NK-92 (cell line): ENCODE measurements around the gene KLHL21.
"Not testable (repeated sequence)": the region's sequence is repeated elsewhere in the genome, so short reads cannot be mapped to it uniquely, and the experiment has no call there.

Source experiments
- DNase-seq: peaks from one replicate; lab custom pipeline; 2025; ENCODE audit not compliant: unreplicated experiment; lab: John Stamatoyannopoulos, UW

KLHL21 gene

DNA sequence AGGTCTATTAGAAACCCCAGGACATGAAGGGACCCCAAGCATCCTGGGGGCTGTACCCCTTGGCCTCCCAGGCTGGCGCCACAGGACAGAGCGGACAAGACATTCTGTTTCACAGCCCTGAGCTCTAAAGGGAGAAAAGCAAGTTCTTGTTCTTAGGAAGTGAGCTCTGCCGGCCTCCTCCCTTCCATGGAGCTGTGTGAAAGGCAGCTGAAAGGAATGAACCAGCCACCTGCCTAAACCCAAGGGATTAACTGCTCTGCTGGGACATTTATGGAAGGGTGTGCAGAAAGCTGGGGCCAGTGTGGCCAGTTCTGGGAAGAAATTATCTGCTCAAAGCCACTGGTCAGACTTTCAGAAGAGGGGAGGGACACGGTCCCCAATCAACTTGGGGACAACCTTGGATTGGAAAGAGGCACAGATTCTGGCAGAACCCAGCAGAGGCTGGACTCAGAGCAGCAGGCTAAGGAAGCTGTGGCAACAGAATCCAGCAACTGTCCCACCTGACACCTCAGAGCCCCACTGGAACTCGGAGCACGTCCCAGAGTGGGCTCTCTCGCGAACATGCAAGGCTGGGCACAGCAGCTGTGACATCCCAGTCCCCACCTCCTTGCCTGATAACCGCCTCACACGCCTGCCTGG is 2.1 kb downstream of the KLHL21 start:
- no peak for DNase-seq

GRCh38 chr1:6599991-6600390 is 2.7 kb downstream of the KLHL21 start:
- not testable (repeated sequence) for DNase-seq

GRCh38 chr1:6599141-6599975 is 3.3 kb downstream of the KLHL21 start:
- DNase-seq, result no peak

GRCh38 chr1:6597777-6598131 is 4.9 kb downstream of the KLHL21 start:
- no peak for DNase-seq

GRCh38 chr1:6596886-6597776 is 5.5 kb downstream of the KLHL21 start:
- DNase-seq, result no peak

- no peak for DNase-seq
Observed at GRCh38 chr1:6596351-6596750, 6.3 kb downstream of the KLHL21 start.

DNA sequence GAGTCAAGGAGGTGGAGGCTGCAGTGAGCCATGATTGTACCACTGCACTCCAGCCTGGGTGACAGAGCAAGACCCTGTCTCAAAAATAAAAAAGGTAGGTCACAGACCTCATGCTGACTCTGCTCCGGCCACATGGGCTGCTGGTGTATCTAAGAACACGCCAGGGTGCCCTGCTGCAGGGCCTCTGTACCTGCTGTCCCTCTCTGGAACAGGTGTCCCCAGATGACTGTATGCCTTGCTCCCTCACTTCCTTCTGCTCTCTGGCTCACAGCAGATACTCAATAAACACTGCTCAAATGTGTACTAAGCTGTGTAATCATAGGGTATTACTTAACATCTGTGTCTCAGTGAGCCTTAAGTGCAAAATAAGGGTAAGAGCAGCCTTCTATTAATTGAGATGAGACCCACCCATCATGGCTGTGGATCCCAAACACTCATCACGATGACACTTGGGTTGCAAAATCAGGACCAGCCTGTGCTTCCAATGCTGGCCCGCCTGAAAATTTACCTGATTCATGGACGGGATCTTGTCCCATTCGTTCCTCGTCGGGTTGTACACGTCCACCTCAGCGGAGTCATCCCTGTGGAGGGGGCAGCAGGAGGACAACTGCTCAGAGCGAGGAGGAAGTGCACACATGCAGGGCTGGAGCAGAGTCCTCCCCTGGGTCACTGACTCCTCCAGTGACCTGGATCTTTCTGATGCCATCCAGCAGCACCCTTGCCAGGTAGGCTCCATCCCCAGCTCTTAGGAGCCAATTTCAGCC is 7.5 kb downstream of the KLHL21 start:
- no peak for DNase-seq

DNA sequence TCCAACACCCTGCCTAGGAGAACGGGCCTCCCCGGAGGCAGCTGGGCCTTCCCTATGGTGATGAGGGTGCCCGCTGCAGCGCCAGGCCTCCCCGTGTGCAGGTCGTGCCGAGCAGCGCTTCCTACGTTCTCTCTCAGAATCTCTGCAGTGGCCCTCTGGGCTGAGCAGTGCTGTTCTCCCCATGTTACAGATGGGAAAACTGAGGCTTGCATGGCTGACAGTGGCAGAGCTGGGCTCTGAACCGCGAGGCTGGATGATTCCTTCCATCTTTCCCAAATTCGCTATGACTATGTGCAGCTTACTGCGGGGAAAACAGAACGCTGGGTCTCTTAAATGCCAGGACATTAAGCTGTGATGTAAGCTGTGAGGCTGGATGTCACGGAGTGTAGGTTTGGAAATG is 8.9 kb downstream of the KLHL21 start:
- no peak for DNase-seq

DNA sequence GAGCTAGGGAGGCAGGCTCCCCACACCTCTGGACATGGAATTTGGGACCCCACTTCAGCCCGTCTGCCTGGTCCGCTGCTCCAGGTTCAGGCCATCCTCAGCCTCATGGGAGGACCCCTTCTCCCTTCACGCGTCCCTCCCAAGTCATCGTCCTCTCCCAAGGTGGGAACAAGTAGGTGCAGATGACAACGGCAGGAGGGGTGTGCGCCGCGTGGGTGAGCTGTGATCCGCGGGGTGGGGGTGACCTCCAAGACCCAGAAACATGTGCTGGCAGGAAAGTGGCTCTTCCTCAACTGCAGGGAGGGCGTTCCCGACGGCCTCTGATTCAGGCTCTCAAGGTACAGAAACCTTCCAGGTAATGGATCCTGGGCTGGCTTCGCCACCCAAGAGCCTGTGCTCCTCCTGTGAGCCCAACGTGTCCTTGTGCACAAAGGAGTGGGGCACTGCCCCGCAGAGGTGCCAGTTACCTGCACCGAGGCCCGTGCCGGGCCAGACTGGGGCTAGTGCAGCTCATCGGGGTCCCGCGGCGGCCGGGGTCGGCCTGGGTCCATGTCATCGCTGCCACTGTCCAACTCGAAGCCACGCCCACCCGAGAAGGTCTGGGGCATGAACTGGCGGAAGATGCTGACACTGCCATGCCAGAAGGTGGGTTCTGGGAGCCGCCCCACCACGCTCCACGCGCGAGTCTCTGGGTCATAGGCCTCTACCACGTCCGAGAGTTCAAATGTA is 9.6 kb downstream of the KLHL21 start:
- DNase-seq, result no peak

DNA sequence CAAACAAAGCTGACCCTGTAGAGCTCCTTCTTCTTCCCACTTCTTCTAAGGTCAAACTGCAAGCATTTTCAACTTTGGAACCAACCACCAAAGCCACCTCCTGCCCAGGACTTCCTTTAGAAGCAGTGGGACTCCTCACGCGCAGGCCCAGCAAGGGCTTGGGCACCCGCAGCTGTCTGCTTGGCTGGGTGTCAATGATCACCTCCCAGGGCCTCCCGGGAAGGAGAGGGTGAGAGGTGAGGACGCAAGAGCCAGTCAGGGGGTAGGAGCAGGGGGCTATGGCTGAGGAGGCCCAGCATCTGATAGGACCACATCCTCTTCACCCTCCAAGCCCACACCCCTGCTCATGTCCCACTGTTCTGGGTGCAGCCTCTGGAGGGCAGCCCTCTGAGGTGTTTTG is 10.2 kb downstream of the KLHL21 start:
- no peak for DNase-seq

DNA sequence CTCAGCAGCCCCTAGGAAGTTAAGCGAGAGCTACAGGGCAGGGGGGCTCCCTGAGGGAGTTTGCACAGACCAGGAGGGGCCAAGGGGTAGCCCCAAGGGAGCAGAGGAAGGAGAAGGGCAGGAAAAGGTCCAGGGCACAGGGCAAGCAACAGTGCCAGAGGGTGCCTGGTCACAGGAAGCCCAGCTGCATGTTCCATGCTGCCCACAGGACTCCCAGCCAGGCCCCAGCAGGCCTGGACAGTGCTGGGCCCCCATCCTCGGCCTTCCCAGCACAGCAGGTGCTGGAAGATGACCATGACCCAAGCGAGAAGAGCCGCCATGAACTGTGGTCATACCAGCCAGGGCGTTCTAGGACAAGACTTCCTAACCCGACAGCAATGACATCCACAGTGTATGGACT is 11.0 kb downstream of the KLHL21 start:
- DNase-seq, result no peak

GRCh38 chr1:6591222-6591621 is 11.4 kb downstream of the KLHL21 start:
- DNase-seq, result no peak

DNA sequence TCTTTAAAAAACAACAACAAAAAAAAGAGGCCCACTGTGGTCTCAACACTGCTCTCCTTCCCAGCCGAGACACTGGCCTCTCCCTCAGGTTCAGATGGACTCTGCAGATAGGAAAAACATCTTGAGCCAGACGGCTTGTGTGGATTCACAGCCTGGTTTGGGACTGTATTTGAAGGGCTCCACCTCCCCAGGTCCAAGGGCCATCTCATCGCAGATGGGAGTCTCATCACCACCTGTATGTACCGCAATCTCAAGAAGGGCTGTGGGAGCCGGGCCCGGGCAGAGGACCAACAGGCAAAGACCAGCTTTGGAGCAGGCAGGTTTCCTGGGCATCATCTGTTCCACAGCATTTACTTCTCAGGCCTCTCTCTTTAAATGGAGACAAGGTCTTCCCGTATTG is 12.6 kb downstream of the KLHL21 start:
- no peak for DNase-seq

DNA sequence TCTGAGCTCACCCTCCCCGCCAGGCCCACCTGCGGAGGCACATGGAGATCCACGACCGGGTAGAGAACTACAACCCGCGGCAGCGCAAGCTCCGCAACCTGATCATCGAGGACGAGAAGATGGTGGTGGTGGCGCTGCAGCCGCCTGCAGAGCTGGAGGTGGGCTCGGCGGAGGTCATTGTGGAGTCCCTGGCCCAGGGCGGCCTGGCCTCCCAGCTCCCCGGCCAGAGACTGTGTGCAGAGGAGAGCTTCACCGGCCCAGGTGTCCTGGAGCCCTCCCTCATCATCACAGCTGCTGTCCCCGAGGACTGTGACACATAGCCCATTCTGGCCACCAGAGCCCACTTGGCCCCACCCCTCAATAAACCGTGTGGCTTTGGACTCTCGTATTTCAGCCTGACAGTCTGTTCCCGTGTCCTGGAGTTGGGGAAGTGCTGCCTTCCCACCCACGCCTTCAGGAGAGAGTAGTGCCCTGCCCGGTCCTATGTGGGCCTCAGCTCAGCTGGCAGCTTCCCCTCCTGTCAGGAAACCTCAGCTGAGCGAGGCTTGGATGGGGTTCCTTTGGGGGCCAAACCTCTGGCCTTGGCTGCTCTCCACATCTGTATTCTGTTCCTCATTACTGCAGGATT is 13.7 kb downstream of the KLHL21 start:
- no peak for DNase-seq

DNA sequence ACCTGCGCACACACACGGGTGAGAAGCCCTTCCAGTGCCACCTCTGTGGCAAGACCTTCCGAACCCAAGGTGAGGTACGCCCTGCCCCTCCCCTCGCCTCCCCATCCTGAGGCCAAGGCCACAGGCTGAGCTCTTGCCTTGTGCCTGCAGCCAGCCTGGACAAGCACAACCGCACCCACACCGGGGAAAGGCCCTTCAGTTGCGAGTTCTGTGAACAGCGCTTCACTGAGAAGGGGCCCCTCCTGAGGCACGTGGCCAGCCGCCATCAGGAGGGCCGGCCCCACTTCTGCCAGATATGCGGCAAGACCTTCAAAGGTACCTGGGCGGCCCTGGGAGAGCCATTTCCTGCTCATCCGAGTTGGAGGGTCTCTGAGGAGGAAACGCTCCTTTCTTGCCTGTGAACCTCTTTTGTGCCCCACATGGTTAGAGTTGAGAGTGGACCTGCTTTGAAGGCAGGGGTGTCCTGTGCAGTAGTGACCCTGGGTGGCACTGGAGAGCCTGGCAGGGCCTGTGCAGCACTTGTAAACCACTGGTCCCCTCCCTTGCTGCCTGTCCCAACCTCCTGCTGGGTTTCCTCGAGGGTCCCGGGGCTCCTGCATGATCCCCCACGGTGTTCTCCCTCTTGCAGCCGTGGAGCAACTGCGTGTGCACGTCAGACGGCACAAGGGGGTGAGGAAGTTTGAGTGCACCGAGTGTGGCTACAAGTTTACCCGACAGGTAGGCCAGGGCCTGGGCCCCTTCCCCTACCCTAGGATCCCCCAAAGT is 14.4 kb downstream of the KLHL21 start:
- DNase-seq, result no peak

DNA sequence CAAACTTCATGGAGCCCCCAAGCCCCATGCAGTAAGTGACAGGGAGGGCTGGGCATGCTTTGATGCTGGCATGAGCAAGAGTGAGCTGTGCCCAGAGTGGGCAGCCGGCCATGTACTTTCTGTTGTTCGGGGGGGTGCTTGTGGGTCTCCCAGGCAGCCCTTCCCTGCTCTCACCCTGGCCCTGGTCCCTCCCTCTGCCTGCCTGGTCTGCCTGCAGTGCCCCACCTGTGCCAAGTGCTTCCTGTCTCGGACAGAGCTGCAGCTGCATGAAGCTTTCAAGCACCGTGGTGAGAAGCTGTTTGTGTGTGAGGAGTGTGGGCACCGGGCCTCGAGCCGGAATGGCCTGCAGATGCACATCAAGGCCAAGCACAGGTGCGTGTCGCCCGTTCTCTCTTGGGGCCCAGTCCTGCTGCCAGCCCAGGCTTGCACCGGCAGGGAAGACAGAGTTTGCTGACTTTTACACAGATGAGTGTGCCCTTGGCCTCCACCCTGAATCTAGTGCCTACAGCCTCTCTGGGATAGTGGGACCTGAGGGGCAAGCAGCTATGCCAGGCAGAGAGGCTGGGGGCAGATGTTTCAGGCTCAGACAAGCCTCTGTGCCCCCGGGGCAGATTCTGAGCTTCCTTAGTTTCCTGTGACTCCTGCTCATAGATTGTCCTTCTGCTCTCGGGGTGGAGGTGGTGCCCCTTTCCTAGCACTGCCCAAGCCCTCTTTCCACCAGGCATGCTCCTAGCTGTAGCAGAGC is 15.2 kb downstream of the KLHL21 start:
- no peak for DNase-seq

GRCh38 chr1:6586404-6586816 is 16.3 kb downstream of the KLHL21 start:
- DNase-seq, result no peak

DNA sequence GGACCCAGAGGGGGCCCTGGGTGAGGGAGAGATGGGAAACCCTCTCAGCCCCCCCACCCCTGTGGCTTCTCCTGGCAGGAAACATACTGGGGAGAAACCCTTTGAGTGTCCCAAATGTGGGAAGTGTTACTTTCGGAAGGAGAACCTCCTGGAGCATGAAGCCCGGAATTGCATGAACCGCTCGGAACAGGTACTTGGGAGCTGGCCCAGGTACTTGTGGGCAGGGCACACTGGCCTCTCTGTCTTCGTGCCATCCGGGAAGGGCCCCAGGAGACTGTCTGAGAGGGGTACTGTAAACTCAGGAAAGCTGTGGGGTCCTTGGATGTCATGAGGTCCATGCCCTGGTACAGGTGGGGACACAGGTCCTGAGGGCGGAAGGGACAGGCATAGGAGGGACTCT is 16.8 kb downstream of the KLHL21 start:
- DNase-seq, result no peak
